ENCODE data around the gene FAM217B. TPM values are rescaled to one million over a fixed set of nuclear protein-coding genes. Genes with fewer than 3 reads are reported as not detected.

Gene FAM217B
- total RNA-seq, 2 experiments from 2014 or later, result 18.4 to 20.3 TPM

GRCh38 chr20:59931511-59932312 lies 8.5 kb upstream of the FAM217B start:
- Mint-ChIP-seq H3K36me3 (no peaks in the 10 kb centered on the region), H3K27ac (peak overlapping the region; percentile 41), H3K4me3 (peak overlapping the region; percentile 3), H3K27me3 (no peaks in the 10 kb centered on the region), H3K4me1 (ENCODE audit: low read depth) (peaks cover 13% of the 10 kb centered on the region), H3K9me3 (no peaks in the 10 kb centered on the region)
- intact Hi-C loops (cut with micrococcal nuclease), result no loop called here
- ChIA-PET POLR2A (no interaction called here), CTCF (interaction anchor here (1.1 to 1.2 kb wide), 2 partner anchors 8 to 17 kb away, joined by 3 to 4 read pairs; partner anchors contain the start of genes FAM217B and PPP1R3D)
- no peak for DNase-seq

DNA sequence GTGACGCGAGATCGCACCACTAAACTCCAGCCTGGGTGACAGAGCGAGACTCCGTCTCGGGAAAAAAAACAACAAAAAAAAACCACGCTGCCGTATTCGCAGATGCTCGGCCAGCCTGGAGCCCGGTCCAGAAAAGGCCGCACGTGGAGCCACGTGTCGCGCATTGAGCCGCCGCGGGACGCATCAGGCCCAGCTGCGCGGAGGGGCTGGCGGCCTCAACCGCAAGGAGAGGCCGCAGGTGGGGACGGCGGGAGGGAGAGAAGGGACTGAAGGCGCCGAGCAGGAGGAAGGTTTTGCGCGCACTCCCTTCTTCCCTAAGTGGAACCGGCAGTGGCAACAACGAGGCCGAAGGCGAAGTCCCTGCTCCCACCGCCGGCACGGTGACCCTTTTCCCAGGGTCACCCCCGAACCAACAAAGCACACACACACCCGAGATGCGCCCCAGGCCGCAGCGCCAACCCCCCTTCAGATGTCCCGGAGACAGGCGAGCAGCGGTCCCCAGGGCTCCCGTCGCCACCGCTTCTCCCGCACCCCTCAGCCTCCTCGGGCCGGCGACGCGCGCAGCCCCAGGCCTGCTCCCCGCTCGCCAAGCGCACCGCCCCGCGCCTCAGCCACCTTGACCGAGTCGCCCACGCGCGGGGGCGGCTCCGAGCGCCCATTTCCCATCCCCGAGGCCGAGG lies 7.4 kb upstream of the FAM217B start:
- no peak for DNase-seq
- Mint-ChIP-seq H3K36me3 (no peaks in the 10 kb centered on the region), H3K4me1 (ENCODE audit: low read depth) (peaks cover 19% of the 10 kb centered on the region), H3K9me3 (no peaks in the 10 kb centered on the region), H3K4me3 (peak overlapping the region; percentile 46), H3K27me3 (no peaks in the 10 kb centered on the region), H3K27ac (no peak overlapping the region)
- CTCF ChIA-PET, result no interaction called here
- POLR2A ChIA-PET, result no interaction called here
- intact Hi-C loops (cut with micrococcal nuclease), result no loop called here

DNA sequence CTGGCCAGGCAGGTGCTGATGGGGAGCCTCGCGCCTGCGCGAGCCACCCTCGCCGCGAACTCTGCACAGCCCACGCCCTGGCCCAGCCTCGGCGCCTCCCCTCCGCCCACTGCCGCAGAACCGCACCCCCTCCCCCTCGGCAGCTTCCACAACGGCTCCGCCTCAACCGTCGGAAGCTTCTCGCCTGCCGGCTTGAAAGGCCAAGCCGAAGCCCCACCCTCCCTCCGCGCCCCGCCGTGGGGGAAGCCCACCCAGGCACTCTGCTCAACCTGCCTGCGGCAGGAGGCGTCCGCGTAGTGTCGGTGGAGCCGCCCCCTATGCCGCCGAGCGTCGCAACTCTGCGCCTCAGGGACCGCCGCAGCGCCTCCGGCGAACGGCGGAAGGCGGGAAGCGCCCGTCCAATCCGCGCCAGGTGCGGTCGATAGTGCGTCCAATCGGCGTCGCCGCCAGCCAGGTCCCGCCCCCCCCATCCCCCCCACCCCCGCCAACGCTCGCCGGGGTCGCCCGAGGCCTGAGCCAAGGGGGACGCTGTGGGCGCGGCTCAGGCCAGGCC lies 6.8 kb upstream of the FAM217B start, which contains the start of gene SYCP2:
SYCP2 (minus strand) TSS at position 342 of the 553 bp plus-strand sequence. CDS start 11,224 bp downstream, outside the sequence.
- DNase-seq, result peak; percentile 64
- Mint-ChIP-seq H3K27ac (peak within 1 kb of the TSS; percentile 42), H3K4me1 (ENCODE audit: low read depth) (peaks cover 25% of the 10 kb centered on the region), H3K36me3 (peaks cover 2% of the 10 kb centered on the region), H3K4me3 (peak within 1 kb of the TSS; percentile 69), H3K27me3 (no peaks in the 10 kb centered on the region), H3K9me3 (no peaks in the 10 kb centered on the region)
- intact Hi-C loops (cut with micrococcal nuclease), result no loop called here
- CTCF ChIA-PET, result interaction anchor here (0.6 to 3.7 kb wide), 14 partner anchors 7 to 419 kb away, joined by 3 to 66 read pairs (median 4); no protein-coding TSS in a partner anchor
- POLR2A ChIA-PET, result no interaction called here

DNA sequence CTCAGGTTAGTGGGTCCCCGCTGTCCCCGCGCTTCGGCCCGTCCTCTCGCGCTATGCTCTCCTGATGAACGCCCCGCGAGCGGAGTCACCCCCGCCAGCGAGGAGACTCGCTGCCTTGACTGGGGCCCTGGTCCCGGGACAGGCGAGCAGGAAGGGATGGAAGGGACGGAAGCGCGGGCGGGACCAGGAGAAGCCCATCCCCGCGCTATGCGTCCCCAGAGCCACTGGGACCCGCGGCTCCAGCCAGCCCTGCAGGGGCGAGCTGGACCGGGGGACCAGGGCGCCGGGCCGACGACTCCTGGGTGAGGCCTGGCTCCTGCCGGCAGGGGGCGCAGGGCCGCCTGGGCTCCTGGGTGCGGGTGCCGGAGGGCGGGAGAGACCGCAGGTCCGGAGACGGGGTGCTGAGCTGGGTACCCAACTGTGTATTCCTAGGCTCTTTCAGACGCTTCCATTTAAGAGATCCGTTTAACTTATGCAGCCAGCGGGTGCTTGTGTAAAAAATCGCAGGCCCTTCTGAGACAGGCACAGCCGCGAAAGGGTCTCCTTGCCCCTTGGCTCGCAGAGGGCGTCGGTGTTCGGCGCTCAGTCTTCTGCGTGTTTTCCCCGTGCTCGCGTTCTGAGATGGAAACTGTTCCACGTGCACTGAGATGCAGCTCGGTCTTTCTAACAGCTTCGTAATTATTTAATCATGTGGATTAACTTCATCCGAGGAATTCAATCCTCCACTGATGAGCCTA lies 6.2 kb upstream of the FAM217B start:
- no peaks in the 10 kb centered on the region for H3K27me3 Mint-ChIP-seq
- peak; percentile 84 for DNase-seq
- peak overlapping the region; percentile 69 for H3K4me3 Mint-ChIP-seq
- ChIA-PET CTCF (interaction anchor here (0.5 to 3.7 kb wide), 21 partner anchors 8 to 419 kb away, joined by 3 to 66 read pairs (median 4); no protein-coding TSS in a partner anchor), POLR2A (interaction anchor here (1.4 kb wide), 1 partner anchor 10 kb away, joined by 3 read pairs; no protein-coding TSS in a partner anchor)
- intact Hi-C loops (cut with micrococcal nuclease), result no loop called here
- no peaks in the 10 kb centered on the region for H3K9me3 Mint-ChIP-seq
- peaks cover 7% of the 10 kb centered on the region for H3K36me3 Mint-ChIP-seq
- peaks cover 31% of the 10 kb centered on the region for H3K4me1 Mint-ChIP-seq (ENCODE audit: low read depth)
- peak overlapping the region; percentile 42 for H3K27ac Mint-ChIP-seq

DNA sequence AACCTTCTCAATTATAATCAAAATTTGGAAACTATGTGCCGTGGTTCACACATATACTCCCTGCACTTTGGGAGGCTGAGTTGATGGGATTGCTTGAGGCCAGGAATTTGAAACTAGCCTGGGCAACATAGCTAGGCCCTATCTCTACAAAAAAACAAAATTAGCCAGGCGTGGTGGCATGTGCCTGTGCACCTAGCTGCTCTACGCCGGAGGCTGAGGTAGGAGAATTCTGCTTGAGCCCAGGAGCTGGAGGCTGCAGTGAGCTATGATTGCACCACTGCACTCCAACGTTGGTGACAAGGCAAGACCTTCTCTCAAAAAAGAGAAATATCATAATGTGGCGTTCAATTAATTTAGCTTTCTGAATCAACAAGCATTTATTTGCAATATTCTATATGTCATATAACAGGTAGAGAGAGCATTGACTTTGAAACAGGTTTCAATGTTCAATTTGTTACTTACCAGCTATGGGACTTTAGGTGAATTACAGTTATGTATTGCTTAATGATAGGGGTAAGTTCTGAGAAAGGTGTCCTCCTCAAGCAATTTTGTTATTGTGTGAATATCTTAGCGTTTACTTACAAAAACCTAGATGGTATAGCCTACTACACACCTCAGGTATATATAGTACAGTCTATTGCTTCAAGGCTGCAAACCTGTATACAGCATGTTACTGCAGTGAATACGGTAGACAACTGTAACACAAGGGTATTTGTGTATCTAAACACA lies 4.6 kb upstream of the FAM217B start:
- peaks cover 7% of the 10 kb centered on the region for H3K36me3 Mint-ChIP-seq
- POLR2A ChIA-PET, result interaction anchor here (1.4 kb wide), 1 partner anchor 8 kb away, joined by 3 read pairs; no protein-coding TSS in a partner anchor
- H3K27me3 Mint-ChIP-seq, result no peaks in the 10 kb centered on the region
- CTCF ChIA-PET, result interaction anchor here (1.1 to 3.7 kb wide), 9 partner anchors 10 to 376 kb away, joined by 3 to 66 read pairs (median 5); no protein-coding TSS in a partner anchor
- no peaks in the 10 kb centered on the region for H3K9me3 Mint-ChIP-seq
- no peak overlapping the region for H3K27ac Mint-ChIP-seq
- peaks cover 31% of the 10 kb centered on the region for H3K4me1 Mint-ChIP-seq (ENCODE audit: low read depth)
- intact Hi-C loops (cut with micrococcal nuclease), result no loop called here
- DNase-seq, result no peak
- H3K4me3 Mint-ChIP-seq, result no peak overlapping the region

DNA sequence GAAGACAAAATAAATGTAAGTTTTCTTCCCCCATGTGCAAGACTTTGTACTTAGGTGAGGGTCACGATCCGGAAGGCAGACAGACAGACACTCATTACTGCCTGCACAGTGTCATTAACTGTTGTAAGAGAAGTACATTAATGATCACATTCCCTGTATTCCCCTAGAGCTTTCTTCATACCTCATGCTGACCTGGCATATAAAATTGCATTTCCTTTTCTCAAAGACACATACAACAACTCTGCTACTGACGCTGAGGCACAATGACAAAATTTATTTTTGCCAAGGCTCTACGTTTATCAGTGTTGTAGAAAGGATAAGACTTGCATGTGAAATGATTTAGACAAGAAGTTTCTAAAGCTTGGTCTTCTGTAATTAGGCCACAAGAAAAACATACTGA lies 3.8 kb upstream of the FAM217B start:
- no peak overlapping the region for H3K4me3 Mint-ChIP-seq
- DNase-seq, result no peak
- no peaks in the 10 kb centered on the region for H3K9me3 Mint-ChIP-seq
- H3K27ac Mint-ChIP-seq, result no peak overlapping the region
- peaks cover 7% of the 10 kb centered on the region for H3K36me3 Mint-ChIP-seq
- ChIA-PET CTCF (interaction anchor here (1.3 to 3.7 kb wide), 5 partner anchors 10 to 121 kb away, joined by 3 to 66 read pairs (median 7); no protein-coding TSS in a partner anchor), POLR2A (no interaction called here)
- peaks cover 35% of the 10 kb centered on the region for H3K4me1 Mint-ChIP-seq (ENCODE audit: low read depth)
- no peaks in the 10 kb centered on the region for H3K27me3 Mint-ChIP-seq
- intact Hi-C loops (cut with micrococcal nuclease), result no loop called here

DNA sequence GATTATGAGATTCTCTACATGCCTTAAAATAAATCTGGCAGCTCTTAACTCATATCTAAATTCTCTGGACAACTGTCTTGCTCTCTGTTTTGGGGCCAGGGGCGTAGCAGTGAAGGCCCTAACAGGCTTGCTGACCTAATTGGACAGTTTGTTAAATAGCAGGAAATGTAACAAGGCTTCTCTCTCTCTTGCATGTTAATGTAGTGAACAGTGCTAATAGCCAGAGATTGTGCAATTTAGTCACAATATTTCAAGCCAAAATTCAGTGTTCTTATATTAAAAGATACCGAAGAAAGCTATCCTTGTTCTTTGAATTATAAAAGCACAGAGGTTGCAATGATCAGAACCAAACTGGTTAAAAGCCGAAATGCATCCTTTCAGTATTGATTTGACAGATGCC lies 3.0 kb upstream of the FAM217B start:
- POLR2A ChIA-PET, result no interaction called here
- H3K36me3 Mint-ChIP-seq, result peaks cover 7% of the 10 kb centered on the region
- H3K9me3 Mint-ChIP-seq, result no peaks in the 10 kb centered on the region
- H3K27ac Mint-ChIP-seq, result no peak overlapping the region
- peaks cover 32% of the 10 kb centered on the region for H3K4me1 Mint-ChIP-seq (ENCODE audit: low read depth)
- DNase-seq, result no peak
- intact Hi-C loops (cut with micrococcal nuclease), result no loop called here
- no peak overlapping the region for H3K4me3 Mint-ChIP-seq
- CTCF ChIA-PET, result interaction anchor here (1.3 to 3.7 kb wide), 2 partner anchors 10 to 15 kb away, joined by 3 to 66 read pairs; no protein-coding TSS in a partner anchor
- no peaks in the 10 kb centered on the region for H3K27me3 Mint-ChIP-seq

GRCh38 chr20:59938221-59938620 lies 2.0 kb upstream of the FAM217B start:
- Mint-ChIP-seq H3K27me3 (no peaks in the 10 kb centered on the region), H3K9me3 (no peaks in the 10 kb centered on the region), H3K27ac (peak overlapping the region; percentile 38), H3K36me3 (peaks cover 7% of the 10 kb centered on the region), H3K4me3 (peak overlapping the region; percentile 73), H3K4me1 (ENCODE audit: low read depth) (peaks cover 33% of the 10 kb centered on the region)
- ChIA-PET CTCF (interaction anchor here (1.3 kb wide), 1 partner anchor 12 kb away, joined by 3 read pairs; no protein-coding TSS in a partner anchor), POLR2A (no interaction called here)
- intact Hi-C loops (cut with micrococcal nuclease), result no loop called here
- DNase-seq, result no peak

DNA sequence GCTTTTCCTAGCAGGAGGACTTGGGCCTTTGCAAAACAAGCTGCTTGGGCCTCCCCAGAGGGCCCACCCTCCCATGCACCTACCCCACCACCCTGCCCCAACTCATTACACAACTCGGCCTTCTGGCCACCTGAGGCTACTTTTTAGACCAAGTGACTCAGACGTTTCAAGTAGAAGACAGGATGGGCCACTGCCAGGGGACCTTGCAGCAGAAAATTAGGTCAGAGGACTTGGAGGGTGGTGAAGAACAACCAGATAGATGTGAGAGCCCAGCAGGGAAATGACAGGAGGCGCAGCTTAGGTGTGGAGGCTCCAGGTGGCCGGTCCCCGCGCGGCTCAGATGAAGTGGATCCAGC lies 1.5 kb upstream of the FAM217B start:
- Mint-ChIP-seq H3K9me3 (no peaks in the 10 kb centered on the region), H3K36me3 (peaks cover 7% of the 10 kb centered on the region), H3K4me3 (peak overlapping the region; percentile 73), H3K27ac (peak overlapping the region; percentile 38), H3K27me3 (no peaks in the 10 kb centered on the region), H3K4me1 (ENCODE audit: low read depth) (peaks cover 33% of the 10 kb centered on the region)
- ChIA-PET CTCF (interaction anchor here (1.3 kb wide), 1 partner anchor 12 kb away, joined by 3 read pairs; no protein-coding TSS in a partner anchor), POLR2A (no interaction called here)
- no peak for DNase-seq
- intact Hi-C loops (cut with micrococcal nuclease), result no loop called here

DNA sequence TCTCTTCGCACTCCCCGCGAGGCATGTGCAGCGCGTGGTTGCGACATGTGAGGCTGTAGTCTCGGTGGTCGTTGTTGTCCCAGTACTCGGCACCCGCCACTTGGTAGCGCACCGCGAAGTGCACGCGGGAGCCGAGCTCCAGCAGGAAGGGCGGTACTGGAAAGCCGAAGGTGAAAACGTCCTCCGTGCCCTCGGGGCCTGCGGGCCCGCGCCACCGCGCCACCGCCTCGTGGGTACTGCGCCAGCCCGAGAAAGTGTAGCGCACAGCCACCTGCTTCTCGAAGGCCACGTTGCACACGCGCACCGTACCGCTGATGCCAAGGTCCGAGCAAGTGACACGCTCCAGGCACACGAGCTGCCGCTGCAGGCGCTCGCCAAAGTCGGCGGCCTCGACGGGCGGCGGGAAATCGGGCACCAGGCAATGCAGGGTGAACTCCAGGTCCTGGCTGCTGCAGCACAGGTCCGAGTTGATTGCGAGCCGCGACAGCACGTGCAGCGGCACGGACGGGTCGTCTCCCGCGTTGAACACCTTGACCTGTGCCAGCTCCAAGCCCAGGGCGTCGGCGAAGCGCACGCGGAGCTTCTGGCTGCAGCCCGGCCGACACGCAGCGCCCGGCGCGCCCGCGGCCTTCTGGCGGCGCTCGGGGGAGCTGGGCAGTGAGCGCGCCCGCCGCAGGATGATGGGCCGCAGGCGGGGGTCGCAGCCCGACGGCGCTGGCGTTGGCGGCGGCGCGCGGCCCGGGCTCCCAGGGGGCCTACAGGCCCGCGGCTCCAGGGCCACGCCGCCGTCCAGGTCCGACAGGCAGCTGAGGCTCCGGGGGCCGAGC lies 924 bp upstream of the FAM217B start:
- Mint-ChIP-seq H3K27ac (no peak overlapping the region), H3K4me3 (peak overlapping the region; percentile 98), H3K9me3 (no peaks in the 10 kb centered on the region), H3K36me3 (peaks cover 12% of the 10 kb centered on the region), H3K27me3 (no peaks in the 10 kb centered on the region), H3K4me1 (ENCODE audit: low read depth) (peaks cover 33% of the 10 kb centered on the region)
- ChIA-PET POLR2A (interaction anchor here (1.0 to 1.1 kb wide), 2 partner anchors 10 to 118 kb away, joined by 3 to 4 read pairs; no protein-coding TSS in a partner anchor), CTCF (interaction anchor here (0.6 to 1.7 kb wide), 6 partner anchors 9 to 116 kb away, joined by 3 to 8 read pairs (median 4); no protein-coding TSS in a partner anchor)
- intact Hi-C loops (cut with micrococcal nuclease), result no loop called here
- DNase-seq, result peak; percentile 10
